ENCODE measurements around the gene HDHD2. TPM values are rescaled to one million over a fixed set of nuclear protein-coding genes. Genes with fewer than 3 reads are reported as not detected.
"Not testable (repeated sequence)": the region's sequence is repeated elsewhere in the genome, so short reads cannot be mapped to it uniquely, and the experiment has no call there.

Gene HDHD2
- total RNA-seq, 1 experiment from 2014 or later: 14.3 TPM

DNA sequence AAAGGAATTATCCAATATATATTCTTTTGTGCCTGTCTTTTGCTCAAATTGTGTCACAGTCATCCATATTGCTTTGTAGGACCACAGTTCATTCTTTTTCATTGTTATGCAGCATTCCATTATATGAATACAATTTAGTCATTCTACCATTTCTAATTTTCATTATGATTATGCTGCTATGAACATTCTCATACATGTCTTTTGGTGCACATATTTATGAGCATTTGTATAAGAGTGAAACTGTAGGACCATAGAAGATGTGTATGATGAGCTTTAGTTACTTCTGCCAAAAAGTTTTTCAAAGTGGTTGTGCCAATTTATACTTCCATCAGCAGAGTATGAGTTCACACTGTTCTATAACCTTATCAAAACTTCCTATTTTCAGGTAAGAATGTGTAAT is 18.2 kb upstream of the HDHD2 start:
- Histone ChIP-seq H3K4me3 (no peak overlapping the region), H3K9me3 (replicated peaks) (no peaks in the 10 kb centered on the region), H3K27me3 (replicated peaks) (no peaks in the 10 kb centered on the region), H3K4me1 (replicated peaks) (no peaks in the 10 kb centered on the region), H3K36me3 (peaks cover 15% of the 10 kb centered on the region), H3K27ac (no peak overlapping the region)
- DNase-seq (ENCODE audit: low read depth in 1 of 2, low spot score in 2 of 2): no peak

DNA sequence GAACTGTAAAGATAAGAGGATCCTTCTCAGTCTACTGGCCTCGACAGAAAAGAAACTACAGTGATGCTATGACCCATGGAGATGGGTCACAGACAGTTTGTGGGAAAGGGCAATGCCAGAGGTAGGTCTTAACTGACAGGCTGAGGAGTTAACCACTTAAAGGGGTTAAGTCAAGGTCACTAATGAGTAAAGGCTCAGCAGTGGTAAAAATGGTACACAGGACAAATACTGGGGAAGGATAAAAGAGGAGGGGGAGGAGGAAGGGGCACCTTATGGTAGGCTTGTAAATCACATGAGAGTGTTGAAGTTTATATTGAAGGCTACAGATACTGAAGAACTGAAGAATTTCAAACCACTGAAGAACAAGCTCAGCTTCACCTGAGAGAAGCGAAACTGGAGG is 16.0 kb upstream of the HDHD2 start:
- no peak for DNase-seq (ENCODE audit: low read depth in 1 of 2, low spot score in 2 of 2)
- Histone ChIP-seq H3K27ac (no peak overlapping the region), H3K9me3 (replicated peaks) (no peaks in the 10 kb centered on the region), H3K36me3 (no peaks in the 10 kb centered on the region), H3K27me3 (replicated peaks) (no peaks in the 10 kb centered on the region), H3K4me1 (replicated peaks) (no peaks in the 10 kb centered on the region), H3K4me3 (no peak overlapping the region)

DNA sequence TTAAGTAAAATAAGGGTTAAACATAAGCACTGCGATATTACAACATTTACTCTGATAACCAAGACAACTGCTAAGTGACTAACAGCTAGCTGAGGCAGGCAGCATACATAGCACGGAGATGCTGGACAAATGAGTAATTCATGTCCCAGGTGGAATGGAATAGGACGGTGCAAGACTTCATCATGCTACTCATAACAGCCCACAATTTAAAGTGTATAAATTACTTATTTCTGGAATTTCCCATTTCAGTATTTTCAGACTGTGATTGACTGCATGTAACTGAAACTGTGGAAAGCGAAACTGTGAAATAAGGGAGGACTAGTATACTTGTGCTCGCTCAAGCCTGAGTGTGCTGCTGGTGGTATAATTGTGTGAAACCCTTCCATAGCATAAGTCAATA is 12.9 kb upstream of the HDHD2 start:
- H3K27ac ChIP-seq: no peak overlapping the region; the same call in 1 of the 2 replicates
- no peak overlapping the region for H3K4me3 ChIP-seq

DNA sequence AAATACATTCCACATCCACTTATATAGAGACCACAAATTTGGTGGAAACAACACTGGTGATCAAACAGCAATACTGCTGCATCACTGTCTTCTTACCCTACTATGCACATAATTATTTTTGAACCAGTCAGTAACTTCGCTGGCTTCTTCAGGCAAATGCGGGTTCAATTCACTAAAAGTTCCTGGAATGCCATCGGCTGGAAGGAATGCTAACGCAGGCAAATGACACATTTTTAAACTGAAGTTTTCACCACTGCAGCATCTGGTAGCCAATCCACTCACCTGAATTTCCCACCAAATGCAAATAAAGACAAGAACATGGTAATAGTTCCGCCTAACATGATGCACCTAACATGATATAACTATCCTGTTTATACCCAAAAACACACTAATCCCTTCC is 10.0 kb upstream of the HDHD2 start:
- H3K36me3 ChIP-seq: peaks cover 12% of the 10 kb centered on the region
- no peak overlapping the region for H3K27ac ChIP-seq
- no peak for DNase-seq (ENCODE audit: low read depth in 1 of 2, low spot score in 2 of 2)
- H3K4me3 ChIP-seq: no peak overlapping the region
- peaks cover 6% of the 10 kb centered on the region; the same call in 1 of the 2 replicates for H3K4me1 ChIP-seq (replicated peaks)
- H3K27me3 ChIP-seq (replicated peaks): no peaks in the 10 kb centered on the region
- no peaks in the 10 kb centered on the region for H3K9me3 ChIP-seq (replicated peaks)

More for the DNA sequence above, 12.9 kb upstream of the HDHD2 start:
- Histone ChIP-seq H3K4me1 (replicated peaks) (peaks cover 5% of the 10 kb centered on the region; the same call in 1 of the 2 replicates), H3K27me3 (replicated peaks) (no peaks in the 10 kb centered on the region), H3K36me3 (no peaks in the 10 kb centered on the region), H3K9me3 (replicated peaks) (no peaks in the 10 kb centered on the region)
- DNase-seq (ENCODE audit: low read depth in 1 of 2, low spot score in 2 of 2): no peak

DNA sequence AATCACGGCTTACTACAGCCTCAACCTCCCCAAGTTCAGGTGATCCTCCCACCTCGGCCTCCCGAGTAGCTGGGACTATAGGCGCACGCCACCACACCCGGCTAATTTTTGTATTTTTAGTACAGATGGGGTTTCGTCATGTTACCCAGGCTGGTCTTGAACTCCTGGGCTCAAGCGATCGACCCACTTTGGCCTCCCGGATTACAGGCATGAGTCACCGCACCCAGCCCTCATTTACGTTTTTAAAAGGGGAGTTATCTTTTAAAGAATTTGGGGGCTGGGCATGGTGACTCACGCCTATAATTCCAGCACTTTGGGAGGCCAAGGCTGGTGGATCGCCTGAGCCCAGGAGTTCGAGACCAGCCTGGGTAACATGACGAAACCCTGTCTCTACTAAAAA is 8.1 kb upstream of the HDHD2 start:
- DNase-seq (ENCODE audit: low read depth in 1 of 2, low spot score in 2 of 2): peak; percentile 19 to 63

DNA sequence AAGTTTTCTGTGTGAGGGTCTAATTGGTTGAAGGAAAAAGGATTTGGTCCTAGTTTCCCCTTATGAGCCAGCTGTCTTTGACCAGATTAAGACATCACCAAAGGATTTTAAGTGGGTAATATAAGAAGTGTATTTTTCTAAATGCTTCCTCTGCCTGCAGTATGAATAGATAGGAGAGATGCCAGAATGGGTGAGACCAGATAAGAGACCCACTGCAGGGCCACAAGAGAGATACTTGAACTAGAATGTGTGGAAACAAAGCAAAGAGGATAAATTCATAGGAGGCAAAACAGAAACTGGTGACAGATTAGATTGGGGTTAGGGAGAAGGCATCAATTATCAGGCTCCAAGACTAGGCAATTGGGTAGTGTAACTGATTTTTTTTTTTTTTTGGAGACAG is 1.1 kb upstream of the HDHD2 start:
- Histone ChIP-seq H3K4me3 (no peak overlapping the region), H3K4me1 (replicated peaks) (peaks cover 12% of the 10 kb centered on the region), H3K36me3 (peaks cover 27% of the 10 kb centered on the region), H3K9me3 (replicated peaks) (no peaks in the 10 kb centered on the region), H3K27me3 (replicated peaks) (no peaks in the 10 kb centered on the region), H3K27ac (no peak overlapping the region)
- DNase-seq (ENCODE audit: low read depth in 1 of 2, low spot score in 2 of 2): no peak

More for the DNA sequence above, 8.1 kb upstream of the HDHD2 start:
- not testable (repeated sequence) for H3K9me3 ChIP-seq (replicated peaks); H3K4me3 ChIP-seq; H3K27ac ChIP-seq; H3K27me3 ChIP-seq (replicated peaks); H3K4me1 ChIP-seq (replicated peaks)
- peaks cover 29% of the 10 kb centered on the region for H3K36me3 ChIP-seq

DNA sequence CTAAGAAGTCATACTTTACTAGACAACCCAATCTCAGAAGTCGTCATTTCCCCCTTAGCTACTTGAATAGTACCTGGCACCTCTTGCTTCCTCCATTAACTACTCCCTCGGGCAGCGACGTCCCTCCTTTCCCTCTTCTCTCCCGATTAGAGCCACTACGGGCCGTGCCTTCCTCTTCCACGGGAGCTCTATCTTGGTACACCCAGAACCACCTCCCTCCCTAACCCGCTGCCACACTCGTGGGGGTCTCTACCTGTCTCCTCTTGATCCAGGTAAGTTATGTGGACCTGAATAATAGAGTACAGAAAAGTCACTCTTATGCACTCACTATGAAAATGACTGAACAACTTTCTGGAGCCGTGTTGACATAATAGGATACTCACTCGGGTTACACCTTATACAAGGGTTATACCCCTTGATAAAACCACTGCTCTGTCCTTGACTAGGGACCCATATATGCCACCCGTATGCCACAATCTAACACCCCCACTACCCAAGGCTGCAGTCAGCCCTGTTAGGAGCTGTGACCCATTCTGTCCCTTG is 595 bp upstream of the HDHD2 start:
- peak overlapping the region; percentile 30 for H3K27ac ChIP-seq
- DNase-seq (ENCODE audit: low read depth in 1 of 2, low spot score in 2 of 2): no peak
- H3K4me1 ChIP-seq (replicated peaks): peaks cover 12% of the 10 kb centered on the region
- no peaks in the 10 kb centered on the region for H3K9me3 ChIP-seq (replicated peaks)
- peak overlapping the region; percentile 60 for H3K4me3 ChIP-seq
- H3K27me3 ChIP-seq (replicated peaks): no peaks in the 10 kb centered on the region
- peaks cover 22% of the 10 kb centered on the region for H3K36me3 ChIP-seq

DNA sequence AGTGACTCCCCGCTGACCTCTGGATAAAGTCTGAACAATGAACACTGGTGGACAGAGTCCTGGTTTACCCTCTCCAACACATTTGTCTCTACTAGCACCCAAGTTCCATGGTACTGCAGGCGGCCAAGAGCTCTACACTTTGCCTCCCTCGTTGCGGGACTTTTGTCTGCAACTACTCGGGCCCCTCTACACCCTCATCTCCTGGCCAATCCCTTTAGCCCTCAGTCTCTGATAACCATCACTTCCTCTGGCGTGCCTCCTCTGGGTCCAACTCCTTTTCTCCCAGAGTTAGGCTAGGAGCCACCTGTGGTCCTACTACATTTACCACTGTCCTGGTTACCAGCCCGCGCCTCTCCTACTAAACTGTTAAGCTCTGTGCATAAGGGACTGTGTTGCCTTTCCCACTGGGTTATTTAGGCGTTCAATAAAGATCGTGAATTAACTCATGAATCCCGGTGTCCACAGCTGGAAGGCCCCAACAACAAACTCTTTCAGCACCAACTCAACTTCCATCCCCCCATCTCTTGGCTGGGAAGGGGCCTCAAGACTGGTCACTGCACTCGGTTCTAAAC is 757 bp downstream of the HDHD2 start:
- peak in 1 of 2 experiments; percentile 2 for DNase-seq (ENCODE audit: low read depth in 1 of 2, low spot score in 2 of 2)
- Histone ChIP-seq H3K27ac (peak overlapping the region; percentile 30), H3K4me1 (replicated peaks) (peaks cover 12% of the 10 kb centered on the region), H3K27me3 (replicated peaks) (no peaks in the 10 kb centered on the region), H3K4me3 (peak overlapping the region; percentile 60), H3K9me3 (replicated peaks) (no peaks in the 10 kb centered on the region), H3K36me3 (peaks cover 10% of the 10 kb centered on the region)

DNA sequence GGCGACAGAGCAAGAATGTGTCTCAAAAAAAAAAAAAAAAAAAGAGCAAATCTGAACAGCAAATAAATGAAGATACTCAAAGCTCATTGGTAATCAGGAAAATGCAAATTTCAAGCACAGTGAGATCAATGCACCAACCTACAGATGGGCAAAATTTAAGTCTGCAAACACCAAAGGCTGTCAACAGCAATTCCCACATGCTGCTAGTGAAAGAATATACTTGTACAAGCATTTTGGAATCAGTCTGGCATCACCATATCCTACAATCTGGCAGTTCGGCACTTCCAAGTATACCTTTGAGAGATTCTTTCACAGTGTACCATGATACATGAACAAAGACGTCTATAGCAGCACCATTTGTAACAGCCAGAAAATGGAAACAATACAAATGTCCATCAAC is 4.1 kb downstream of the HDHD2 start:
- H3K36me3 ChIP-seq: peaks cover 4% of the 10 kb centered on the region
- no peak for DNase-seq (ENCODE audit: low read depth in 1 of 2, low spot score in 2 of 2)
- H3K9me3 ChIP-seq (replicated peaks): no peaks in the 10 kb centered on the region
- H3K4me3 ChIP-seq: no peak overlapping the region
- H3K27ac ChIP-seq: no peak overlapping the region
- H3K27me3 ChIP-seq (replicated peaks): no peaks in the 10 kb centered on the region
- H3K4me1 ChIP-seq (replicated peaks): peaks cover 9% of the 10 kb centered on the region

DNA sequence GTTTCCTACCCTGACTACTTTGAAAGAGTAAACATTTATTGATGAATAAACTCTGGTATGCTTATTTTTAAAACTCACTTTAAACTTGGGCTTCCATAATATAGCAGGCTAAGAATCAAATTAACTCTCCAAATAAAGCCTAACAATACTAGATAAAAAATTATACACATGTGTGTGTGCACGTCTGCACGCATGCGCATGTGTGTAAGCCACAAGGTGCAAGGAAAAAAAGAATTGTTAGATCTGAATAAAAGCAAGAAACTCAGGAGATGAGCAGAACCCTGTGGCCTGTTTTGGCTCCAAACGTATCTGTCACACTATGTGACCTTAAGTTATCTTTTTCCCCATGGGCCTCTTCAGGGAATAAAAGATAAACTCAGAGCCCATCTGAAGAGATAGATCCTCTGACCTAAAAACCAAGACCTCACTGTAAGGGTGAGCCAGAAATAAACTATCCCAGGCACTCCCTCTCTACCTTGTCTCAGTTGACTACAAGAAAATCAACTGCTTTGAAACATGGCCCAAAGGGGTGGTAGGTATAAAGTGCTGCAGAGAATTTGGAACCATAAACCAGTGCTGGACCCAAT is 6.3 kb downstream of the HDHD2 start:
- Histone ChIP-seq H3K4me3 (no peak overlapping the region), H3K36me3 (peaks cover 4% of the 10 kb centered on the region), H3K4me1 (replicated peaks) (no peaks in the 10 kb centered on the region), H3K27ac (no peak overlapping the region), H3K9me3 (replicated peaks) (no peaks in the 10 kb centered on the region), H3K27me3 (replicated peaks) (no peaks in the 10 kb centered on the region)
- no peak for DNase-seq (ENCODE audit: low read depth in 1 of 2, low spot score in 2 of 2)

DNA sequence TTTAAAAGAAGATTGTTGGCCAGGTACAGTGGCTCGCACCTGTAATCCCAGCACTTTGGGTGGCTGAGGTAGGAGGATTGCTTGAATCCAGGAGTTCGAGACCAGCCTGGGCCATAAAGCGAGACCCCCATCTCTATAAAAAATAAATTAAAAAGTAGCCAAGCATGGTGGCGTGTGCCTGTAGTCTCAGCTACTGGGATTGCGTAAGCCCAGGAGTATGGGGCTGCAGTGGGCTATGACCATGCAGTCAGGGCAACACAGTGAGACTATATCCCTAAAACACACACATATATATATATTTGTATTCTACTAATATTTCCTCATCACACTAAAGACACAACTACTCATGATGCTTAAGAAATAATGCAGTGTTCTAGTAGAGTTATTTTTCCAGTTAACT is 7.1 kb downstream of the HDHD2 start:
- no peaks in the 10 kb centered on the region for H3K27me3 ChIP-seq (replicated peaks)
- no peak overlapping the region for H3K27ac ChIP-seq
- peaks cover 4% of the 10 kb centered on the region for H3K36me3 ChIP-seq
- no peaks in the 10 kb centered on the region for H3K9me3 ChIP-seq (replicated peaks)
- H3K4me3 ChIP-seq: no peak overlapping the region
- H3K4me1 ChIP-seq (replicated peaks): no peaks in the 10 kb centered on the region
- no peak for DNase-seq (ENCODE audit: low read depth in 1 of 2, low spot score in 2 of 2)

DNA sequence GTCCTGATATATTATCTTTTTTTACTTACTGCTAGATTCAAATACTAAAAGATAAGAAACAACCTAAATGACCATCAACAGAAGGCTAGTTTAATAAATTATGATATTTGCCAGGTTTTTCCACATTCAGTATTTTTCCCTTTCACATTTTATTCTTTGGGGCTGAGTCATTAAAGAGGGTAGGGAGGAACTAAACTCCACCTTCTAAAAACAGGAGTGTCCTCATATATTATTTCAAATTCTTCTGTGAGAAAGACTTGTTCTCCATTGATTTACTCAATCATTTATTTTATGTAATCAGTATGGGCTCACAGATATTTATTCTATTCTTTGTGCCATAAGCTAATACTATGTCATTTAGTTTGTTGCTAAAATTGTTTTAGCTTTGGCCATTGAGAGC is 9.0 kb downstream of the HDHD2 start:
- no peak overlapping the region for H3K27ac ChIP-seq
- H3K9me3 ChIP-seq (replicated peaks): no peaks in the 10 kb centered on the region
- H3K4me1 ChIP-seq (replicated peaks): no peaks in the 10 kb centered on the region
- DNase-seq (ENCODE audit: low read depth in 1 of 2, low spot score in 2 of 2): no peak
- no peak overlapping the region for H3K4me3 ChIP-seq
- H3K36me3 ChIP-seq: peaks cover 4% of the 10 kb centered on the region
- no peaks in the 10 kb centered on the region for H3K27me3 ChIP-seq (replicated peaks)

DNA sequence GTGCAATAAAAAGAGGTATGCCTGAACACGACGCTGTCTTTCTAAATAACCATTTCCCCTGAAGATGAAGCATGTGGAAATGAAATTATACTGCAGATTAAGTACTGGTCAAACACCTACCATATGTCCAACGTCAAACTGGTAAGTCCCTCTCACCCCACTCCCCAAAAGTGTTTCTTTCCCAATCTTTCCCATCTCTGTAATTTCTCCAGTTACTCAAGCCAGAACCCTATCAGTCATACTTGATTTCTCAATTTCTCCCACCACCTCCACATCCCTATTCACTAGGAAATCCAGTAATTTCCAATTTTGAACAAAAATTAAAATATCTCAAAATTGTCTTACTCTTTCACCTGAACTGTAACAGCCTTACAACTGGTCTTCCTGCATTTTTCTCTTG is 29.2 kb downstream of the HDHD2 start:
- no peaks in the 10 kb centered on the region for H3K27me3 ChIP-seq (replicated peaks)
- peaks cover 18% of the 10 kb centered on the region for H3K36me3 ChIP-seq
- no peaks in the 10 kb centered on the region for H3K9me3 ChIP-seq (replicated peaks)
- H3K27ac ChIP-seq: no peak overlapping the region
- no peak for DNase-seq (ENCODE audit: low read depth in 1 of 2, low spot score in 2 of 2)
- no peak overlapping the region for H3K4me3 ChIP-seq
- no peaks in the 10 kb centered on the region for H3K4me1 ChIP-seq (replicated peaks)

DNA sequence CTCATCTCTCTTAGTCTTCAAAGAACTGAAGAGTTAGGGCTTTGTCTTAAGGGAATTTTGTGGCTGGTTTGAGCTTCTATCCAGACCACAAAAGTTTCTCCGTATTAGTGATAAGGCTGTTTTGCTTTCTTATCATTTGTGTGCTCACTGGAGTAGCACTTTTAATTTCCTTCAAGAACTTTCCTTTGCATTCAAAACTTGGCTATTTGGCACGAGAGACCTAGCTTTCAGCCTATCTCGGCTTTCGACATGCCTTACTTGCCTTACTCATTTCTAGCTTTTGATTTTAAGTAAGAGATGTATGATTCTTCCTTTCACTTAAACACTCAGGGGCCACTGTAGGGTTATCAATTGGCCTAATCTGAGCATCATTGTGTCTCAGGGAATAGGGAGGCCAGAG is 29.9 kb downstream of the HDHD2 start:
- Histone ChIP-seq H3K4me3 (no peak overlapping the region), H3K4me1 (replicated peaks) (no peaks in the 10 kb centered on the region), H3K9me3 (replicated peaks) (no peaks in the 10 kb centered on the region), H3K27me3 (replicated peaks) (no peaks in the 10 kb centered on the region), H3K27ac (no peak overlapping the region), H3K36me3 (peaks cover 20% of the 10 kb centered on the region)
- DNase-seq (ENCODE audit: low read depth in 1 of 2, low spot score in 2 of 2): no peak
